ENCODE results near the gene PPP3CA. TPM values are rescaled to one million over a fixed set of nuclear protein-coding genes. Genes with fewer than 3 reads are reported as not detected.

Gene PPP3CA
- total RNA-seq, 1 experiment from 2014 or later, result 31.0 TPM

GRCh38 chr4:101191302-101192098 is 155.8 kb downstream of the PPP3CA start:
- in situ Hi-C loops (cut with HindIII; ENCODE audit: low pct_unique_long_range_greater_than_20kb, low sequenced_read_pairs) (no loop called here), intact Hi-C loops (cut with micrococcal nuclease; ENCODE audit: unreplicated experiment) (no loop called here)
- ATAC-seq, result no peak
- no peak overlapping the region for H3K4me3 ChIP-seq (ENCODE audit: low read depth in 2 of 2, low read length in 2 of 2)
- no peaks in the 10 kb centered on the region for H3K36me3 ChIP-seq (ENCODE audit: control insufficient read depth, insufficient read depth, low read length)
- ChIA-PET CTCF (interaction anchor here (0.6 kb wide), 1 partner anchor 1064 kb away, joined by 3 read pairs; no protein-coding TSS in a partner anchor), POLR2A (no interaction called here)
- H3K27me3 ChIP-seq (ENCODE audit: control insufficient read depth, insufficient read depth, low read length), result no peaks in the 10 kb centered on the region
- no peaks in the 10 kb centered on the region for H3K9me3 ChIP-seq (ENCODE audit: control insufficient read depth, insufficient read depth, low read depth, low read length)
- DNase-seq (ENCODE audit: low read depth, low spot score), result no peak
- no peaks in the 10 kb centered on the region; the same call in 1 of the 2 replicates for H3K4me1 ChIP-seq (ENCODE audit: control insufficient read depth, insufficient read depth, low read length)
- TF ChIP-seq CTCF (IDR thresholded peaks at IDR 0.05), result no peak
- TF ChIP-seq, protein P1, sequence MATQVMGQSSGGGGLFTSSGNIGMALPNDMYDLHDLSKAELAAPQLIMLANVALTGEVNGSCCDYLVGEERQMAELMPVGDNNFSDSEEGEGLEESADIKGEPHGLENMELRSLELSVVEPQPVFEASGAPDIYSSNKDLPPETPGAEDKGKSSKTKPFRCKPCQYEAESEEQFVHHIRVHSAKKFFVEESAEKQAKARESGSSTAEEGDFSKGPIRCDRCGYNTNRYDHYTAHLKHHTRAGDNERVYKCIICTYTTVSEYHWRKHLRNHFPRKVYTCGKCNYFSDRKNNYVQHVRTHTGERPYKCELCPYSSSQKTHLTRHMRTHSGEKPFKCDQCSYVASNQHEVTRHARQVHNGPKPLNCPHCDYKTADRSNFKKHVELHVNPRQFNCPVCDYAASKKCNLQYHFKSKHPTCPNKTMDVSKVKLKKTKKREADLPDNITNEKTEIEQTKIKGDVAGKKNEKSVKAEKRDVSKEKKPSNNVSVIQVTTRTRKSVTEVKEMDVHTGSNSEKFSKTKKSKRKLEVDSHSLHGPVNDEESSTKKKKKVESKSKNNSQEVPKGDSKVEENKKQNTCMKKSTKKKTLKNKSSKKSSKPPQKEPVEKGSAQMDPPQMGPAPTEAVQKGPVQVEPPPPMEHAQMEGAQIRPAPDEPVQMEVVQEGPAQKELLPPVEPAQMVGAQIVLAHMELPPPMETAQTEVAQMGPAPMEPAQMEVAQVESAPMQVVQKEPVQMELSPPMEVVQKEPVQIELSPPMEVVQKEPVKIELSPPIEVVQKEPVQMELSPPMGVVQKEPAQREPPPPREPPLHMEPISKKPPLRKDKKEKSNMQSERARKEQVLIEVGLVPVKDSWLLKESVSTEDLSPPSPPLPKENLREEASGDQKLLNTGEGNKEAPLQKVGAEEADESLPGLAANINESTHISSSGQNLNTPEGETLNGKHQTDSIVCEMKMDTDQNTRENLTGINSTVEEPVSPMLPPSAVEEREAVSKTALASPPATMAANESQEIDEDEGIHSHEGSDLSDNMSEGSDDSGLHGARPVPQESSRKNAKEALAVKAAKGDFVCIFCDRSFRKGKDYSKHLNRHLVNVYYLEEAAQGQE (IDR thresholded peaks at IDR 0.05; ENCODE audit: insufficient read depth in 1 of 2, low read depth in 2 of 2, low read length in 1 of 2), result no peak
- TF ChIP-seq POLR2AphosphoS5 (IDR thresholded peaks at IDR 0.05; ENCODE audit: low read depth, low read length), result no peak
- TF ChIP-seq SIN3A (IDR thresholded peaks at IDR 0.05; ENCODE audit: borderline replicate concordance, insufficient read depth, low read depth, low read length), result no peak
- no peak for TF ChIP-seq TCF7L2 (IDR thresholded peaks at IDR 0.05; ENCODE audit: low read depth, low read length)
- no peak overlapping the region for H3K27ac ChIP-seq (ENCODE audit: low read length)
- no TSS peak for BruUV-seq (replicated peaks)

DNA sequence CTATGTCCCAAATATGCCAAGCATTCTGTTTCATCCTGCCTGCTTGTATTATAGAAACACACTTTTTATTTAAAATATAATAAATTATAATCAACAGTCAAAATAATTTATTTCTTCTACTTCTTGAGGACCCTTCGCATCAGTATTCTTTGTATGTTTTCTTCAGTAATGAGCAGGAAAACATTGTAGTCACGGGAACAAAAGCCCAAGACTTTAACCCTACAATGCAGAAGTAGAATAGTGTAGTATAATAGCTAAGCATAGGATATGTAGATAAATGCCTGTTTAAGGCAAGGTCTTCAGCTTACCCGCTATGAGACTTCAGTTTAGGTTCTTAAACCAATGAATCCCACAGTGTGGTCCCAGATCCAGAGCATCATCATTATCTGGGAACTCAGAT is 156.6 kb downstream of the PPP3CA start:
- DNase-seq (ENCODE audit: low read depth, low spot score) (no peak), ATAC-seq (no peak)
- TF ChIP-seq, protein P1 (IDR thresholded peaks at IDR 0.05; ENCODE audit: insufficient read depth in 1 of 2, low read depth in 2 of 2, low read length in 1 of 2), result no peak
- TF ChIP-seq POLR2AphosphoS5 (IDR thresholded peaks at IDR 0.05; ENCODE audit: low read depth, low read length) (no peak), TCF7L2 (IDR thresholded peaks at IDR 0.05; ENCODE audit: low read depth, low read length) (no peak), SIN3A (IDR thresholded peaks at IDR 0.05; ENCODE audit: borderline replicate concordance, insufficient read depth, low read depth, low read length) (no peak), CTCF (IDR thresholded peaks at IDR 0.05) (no peak)
- ChIA-PET CTCF (no interaction called here), POLR2A (no interaction called here)
- Histone ChIP-seq H3K36me3 (ENCODE audit: control insufficient read depth, insufficient read depth, low read length) (no peaks in the 10 kb centered on the region), H3K27ac (ENCODE audit: low read length) (no peak overlapping the region), H3K4me1 (ENCODE audit: control insufficient read depth, insufficient read depth, low read length) (no peaks in the 10 kb centered on the region; the same call in 1 of the 2 replicates), H3K27me3 (ENCODE audit: control insufficient read depth, insufficient read depth, low read length) (no peaks in the 10 kb centered on the region), H3K9me3 (ENCODE audit: control insufficient read depth, insufficient read depth, low read depth, low read length) (no peaks in the 10 kb centered on the region), H3K4me3 (ENCODE audit: low read depth in 2 of 2, low read length in 2 of 2) (no peak overlapping the region)
- intact Hi-C loops (cut with micrococcal nuclease; ENCODE audit: unreplicated experiment), result no loop called here
- in situ Hi-C loops (cut with HindIII; ENCODE audit: low pct_unique_long_range_greater_than_20kb, low sequenced_read_pairs), result no loop called here
- BruUV-seq (replicated peaks), result no TSS peak
